Measurements from ENCODE around the gene POLD1. TPM values are rescaled to one million over a fixed set of nuclear protein-coding genes. Genes with fewer than 3 reads are reported as not detected.

POLD1 gene
- total and polyA plus RNA-seq, 2 of the 13 experiments (the other 11 are each of a cell fraction or from before 2014, with no cell fraction given), result 17.4 to 54.0 TPM

DNA sequence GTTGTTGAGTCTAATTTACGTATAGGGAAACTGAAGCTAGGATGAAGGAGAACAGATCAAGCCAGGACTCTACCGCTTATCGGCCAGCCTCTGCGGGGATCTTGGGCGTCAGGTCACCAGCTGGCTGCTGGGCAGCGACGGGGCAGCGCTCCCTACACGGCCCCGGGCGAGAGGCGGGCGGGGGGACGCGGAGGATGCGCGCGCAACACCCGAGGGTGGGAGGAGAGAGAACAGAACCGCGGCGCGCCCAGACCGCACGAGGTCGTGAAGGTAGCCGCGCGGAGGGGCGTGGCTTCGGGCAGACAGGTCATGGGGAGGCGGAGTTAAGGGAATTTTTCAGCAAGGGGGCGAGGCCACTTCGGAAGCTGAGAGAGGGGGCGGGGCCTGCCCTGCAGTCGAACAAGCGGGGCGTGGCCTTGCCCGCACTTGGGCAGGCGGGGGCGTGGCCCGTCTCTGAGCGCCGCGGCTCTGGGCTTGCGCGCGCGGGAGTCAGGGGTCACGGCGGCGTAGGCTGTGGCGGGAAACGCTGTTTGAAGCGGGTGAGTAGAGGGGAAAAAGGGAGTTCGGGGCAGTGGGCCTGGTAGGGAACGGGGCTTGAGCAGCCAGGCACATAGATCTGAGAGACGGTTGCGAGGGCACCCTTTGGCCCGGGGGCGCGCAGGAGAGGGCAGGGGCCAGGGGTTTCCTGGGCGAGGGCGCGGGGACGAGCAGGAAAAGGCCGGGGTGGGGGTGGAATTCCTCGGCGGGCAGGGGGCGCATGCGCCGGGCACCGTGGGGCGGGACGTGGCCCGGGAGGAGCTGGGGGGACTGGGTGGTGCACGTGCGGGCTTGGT lies at the start of gene POLD1 (continued):
- TF ChIP-seq, protein P1, sequence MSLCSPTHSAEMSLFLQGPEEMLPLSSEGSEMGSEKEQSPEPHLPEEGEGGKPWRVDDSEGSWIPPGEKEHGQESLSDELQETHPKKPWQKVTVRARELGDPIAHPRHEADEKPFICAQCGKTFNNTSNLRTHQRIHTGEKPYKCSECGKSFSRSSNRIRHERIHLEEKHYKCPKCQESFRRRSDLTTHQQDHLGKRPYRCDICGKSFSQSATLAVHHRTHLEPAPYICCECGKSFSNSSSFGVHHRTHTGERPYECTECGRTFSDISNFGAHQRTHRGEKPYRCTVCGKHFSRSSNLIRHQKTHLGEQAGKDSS (CRISPR knock-in tag; IDR thresholded peaks at IDR 0.05; ENCODE audit: borderline replicate concordance, low read depth), result no peak
- TF ChIP-seq ZNF543 (CRISPR knock-in tag; IDR thresholded peaks at IDR 0.05) (no peak; the same call in 1 of the 2 replicates), ASH2L (IDR thresholded peaks at IDR 0.05; ENCODE audit: insufficient read length, low read depth, low read length) (peak; percentile 57), NCOA2 (CRISPR knock-in tag; IDR thresholded peaks at IDR 0.05) (no peak), CREM (IDR thresholded peaks at IDR 0.05) (no peak), CREM (CRISPR knock-in tag; IDR thresholded peaks at IDR 0.05) (no peak), ZNF781 (CRISPR knock-in tag; IDR thresholded peaks at IDR 0.05; ENCODE audit: borderline replicate concordance, not compliant biosample characterization) (no peak), ZNF724P (CRISPR knock-in tag; IDR thresholded peaks at IDR 0.05; ENCODE audit: borderline replicate concordance) (peak; percentile 9; the same call in 1 of the 2 replicates), CBX1 (IDR thresholded peaks at IDR 0.05; ENCODE audit: low read depth) (peak; percentile 13), ZSCAN21 (CRISPR knock-in tag; IDR thresholded peaks at IDR 0.05; ENCODE audit: borderline replicate concordance) (peak; percentile 45; the same call in 1 of the 2 replicates), ZNF20 (CRISPR knock-in tag; IDR thresholded peaks at IDR 0.05) (no peak), ZSCAN25 (CRISPR knock-in tag; IDR thresholded peaks at IDR 0.05) (peak; percentile 68; the same call in 1 of the 2 replicates), AGO2 (optimal IDR thresholded peaks at IDR 0.05; ENCODE audit: low read depth, low read length) (peak; percentile 97), ZNF788 (CRISPR knock-in tag; IDR thresholded peaks at IDR 0.05; ENCODE audit: borderline replicate concordance) (peak; percentile 25; the same call in 1 of the 2 replicates)
- TF ChIP-seq, protein P2, sequence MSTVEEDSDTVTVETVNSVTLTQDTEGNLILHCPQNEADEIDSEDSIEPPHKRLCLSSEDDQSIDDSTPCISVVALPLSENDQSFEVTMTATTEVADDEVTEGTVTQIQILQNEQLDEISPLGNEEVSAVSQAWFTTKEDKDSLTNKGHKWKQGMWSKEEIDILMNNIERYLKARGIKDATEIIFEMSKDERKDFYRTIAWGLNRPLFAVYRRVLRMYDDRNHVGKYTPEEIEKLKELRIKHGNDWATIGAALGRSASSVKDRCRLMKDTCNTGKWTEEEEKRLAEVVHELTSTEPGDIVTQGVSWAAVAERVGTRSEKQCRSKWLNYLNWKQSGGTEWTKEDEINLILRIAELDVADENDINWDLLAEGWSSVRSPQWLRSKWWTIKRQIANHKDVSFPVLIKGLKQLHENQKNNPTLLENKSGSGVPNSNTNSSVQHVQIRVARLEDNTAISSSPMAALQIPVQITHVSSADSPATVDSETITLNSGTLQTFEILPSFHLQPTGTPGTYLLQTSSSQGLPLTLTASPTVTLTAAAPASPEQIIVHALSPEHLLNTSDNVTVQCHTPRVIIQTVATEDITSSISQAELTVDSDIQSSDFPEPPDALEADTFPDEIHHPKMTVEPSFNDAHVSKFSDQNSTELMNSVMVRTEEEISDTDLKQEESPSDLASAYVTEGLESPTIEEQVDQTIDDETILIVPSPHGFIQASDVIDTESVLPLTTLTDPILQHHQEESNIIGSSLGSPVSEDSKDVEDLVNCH (CRISPR knock-in tag; IDR thresholded peaks at IDR 0.05), result no peak
- TF ChIP-seq, protein P3, sequence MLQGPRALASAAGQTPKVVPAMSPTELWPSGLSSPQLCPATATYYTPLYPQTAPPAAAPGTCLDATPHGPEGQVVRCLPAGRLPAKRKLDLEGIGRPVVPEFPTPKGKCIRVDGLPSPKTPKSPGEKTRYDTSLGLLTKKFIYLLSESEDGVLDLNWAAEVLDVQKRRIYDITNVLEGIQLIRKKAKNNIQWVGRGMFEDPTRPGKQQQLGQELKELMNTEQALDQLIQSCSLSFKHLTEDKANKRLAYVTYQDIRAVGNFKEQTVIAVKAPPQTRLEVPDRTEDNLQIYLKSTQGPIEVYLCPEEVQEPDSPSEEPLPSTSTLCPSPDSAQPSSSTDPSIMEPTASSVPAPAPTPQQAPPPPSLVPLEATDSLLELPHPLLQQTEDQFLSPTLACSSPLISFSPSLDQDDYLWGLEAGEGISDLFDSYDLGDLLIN (CRISPR knock-in tag; IDR thresholded peaks at IDR 0.05; ENCODE audit: borderline replicate concordance), result peak; percentile 87; the same call in 1 of the 2 replicates
- TF ChIP-seq, protein P4, sequence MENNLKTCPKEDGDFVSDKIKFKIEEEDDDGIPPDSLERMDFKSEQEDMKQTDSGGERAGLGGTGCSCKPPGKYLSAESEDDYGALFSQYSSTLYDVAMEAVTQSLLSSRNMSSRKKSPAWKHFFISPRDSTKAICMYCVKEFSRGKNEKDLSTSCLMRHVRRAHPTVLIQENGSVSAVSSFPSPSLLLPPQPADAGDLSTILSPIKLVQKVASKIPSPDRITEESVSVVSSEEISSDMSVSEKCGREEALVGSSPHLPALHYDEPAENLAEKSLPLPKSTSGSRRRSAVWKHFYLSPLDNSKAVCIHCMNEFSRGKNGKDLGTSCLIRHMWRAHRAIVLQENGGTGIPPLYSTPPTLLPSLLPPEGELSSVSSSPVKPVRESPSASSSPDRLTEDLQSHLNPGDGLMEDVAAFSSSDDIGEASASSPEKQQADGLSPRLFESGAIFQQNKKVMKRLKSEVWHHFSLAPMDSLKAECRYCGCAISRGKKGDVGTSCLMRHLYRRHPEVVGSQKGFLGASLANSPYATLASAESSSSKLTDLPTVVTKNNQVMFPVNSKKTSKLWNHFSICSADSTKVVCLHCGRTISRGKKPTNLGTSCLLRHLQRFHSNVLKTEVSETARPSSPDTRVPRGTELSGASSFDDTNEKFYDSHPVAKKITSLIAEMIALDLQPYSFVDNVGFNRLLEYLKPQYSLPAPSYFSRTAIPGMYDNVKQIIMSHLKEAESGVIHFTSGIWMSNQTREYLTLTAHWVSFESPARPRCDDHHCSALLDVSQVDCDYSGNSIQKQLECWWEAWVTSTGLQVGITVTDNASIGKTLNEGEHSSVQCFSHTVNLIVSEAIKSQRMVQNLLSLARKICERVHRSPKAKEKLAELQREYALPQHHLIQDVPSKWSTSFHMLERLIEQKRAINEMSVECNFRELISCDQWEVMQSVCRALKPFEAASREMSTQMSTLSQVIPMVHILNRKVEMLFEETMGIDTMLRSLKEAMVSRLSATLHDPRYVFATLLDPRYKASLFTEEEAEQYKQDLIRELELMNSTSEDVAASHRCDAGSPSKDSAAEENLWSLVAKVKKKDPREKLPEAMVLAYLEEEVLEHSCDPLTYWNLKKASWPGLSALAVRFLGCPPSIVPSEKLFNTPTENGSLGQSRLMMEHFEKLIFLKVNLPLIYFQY (CRISPR knock-in tag; IDR thresholded peaks at IDR 0.05; ENCODE audit: borderline replicate concordance), result peak; percentile 10; the same call in 1 of the 2 replicates

All from HepG2 (cell line).